ENCODE data around the gene SSC5D. TPM values are rescaled to one million over a fixed set of nuclear protein-coding genes. Genes with fewer than 3 reads are reported as not detected.

The SSC5D gene
- total RNA-seq, 1 experiment from 2014 or later = 1.5 TPM

DNA sequence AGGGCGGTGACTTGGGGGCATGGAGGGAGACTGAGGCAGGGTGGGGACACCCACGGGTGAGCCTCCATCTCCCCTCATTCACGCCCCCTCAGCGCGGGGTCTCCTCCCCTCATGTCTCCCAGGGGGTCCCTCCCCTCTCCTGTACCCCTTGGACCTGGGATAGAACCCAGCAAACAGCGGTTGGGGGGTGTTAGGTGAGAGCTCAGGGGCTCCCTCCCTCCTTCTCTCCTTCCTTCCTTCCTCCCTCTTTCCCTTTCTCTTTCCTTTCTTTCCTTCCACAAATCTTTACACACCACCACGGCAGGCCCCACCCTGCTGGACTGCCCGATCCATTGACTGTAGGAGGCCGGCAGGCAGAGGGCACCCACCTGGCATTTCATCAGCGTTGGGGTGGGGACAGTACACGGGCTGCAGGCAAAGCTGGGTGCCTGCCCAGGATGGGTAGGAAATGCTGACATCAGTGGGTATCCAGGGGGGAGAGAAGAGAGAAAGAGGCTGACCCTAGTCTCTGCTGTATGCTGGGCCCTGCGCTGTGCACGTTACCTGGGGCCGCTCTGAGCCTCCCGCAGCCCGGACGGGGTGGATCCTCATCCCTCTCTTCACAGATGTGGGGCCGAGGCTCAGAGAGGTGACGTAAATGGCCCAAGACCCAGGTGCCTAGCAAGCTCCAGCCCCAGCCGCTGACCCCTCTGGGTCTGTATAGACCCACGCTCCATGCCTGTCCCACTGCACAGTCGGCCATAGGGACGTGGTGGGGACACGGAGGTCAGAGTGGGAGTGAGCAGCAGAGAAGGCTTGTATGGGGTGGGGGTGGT is 3.5 kb downstream of the SSC5D start:
- Histone ChIP-seq H3K9ac (ENCODE audit: low read length) (no peak overlapping the region), H3K4me3 (replicated peaks in 1 of 2; ENCODE audit: low read depth in 1 of 2, low read length in 2 of 2) (no peak overlapping the region), H3K4me1 (ENCODE audit: control insufficient read depth in 1 of 2, insufficient read depth in 2 of 2, low read length in 2 of 2) (peaks cover 0 to 23% of the 10 kb centered on the region in 2 experiments; a peak in 2 of 4 replicates), H3K27ac (ENCODE audit: low read depth, low read length) (no peak overlapping the region), H3K9me3 (ENCODE audit: control insufficient read depth in 1 of 2, insufficient read depth in 1 of 2, low read depth in 1 of 2, low read length in 2 of 2) (no peaks in the 10 kb centered on the region), H3K79me2 (ENCODE audit: insufficient read depth, low read length) (no peaks in the 10 kb centered on the region), H2AFZ (ENCODE audit: low read depth, low read length, poor library complexity, severe bottlenecking) (no peak overlapping the region), H4K20me1 (ENCODE audit: insufficient read depth) (no peaks in the 10 kb centered on the region), H3K36me3 (ENCODE audit: control insufficient read depth in 1 of 2, insufficient read depth in 2 of 2, low read length in 2 of 2) (no peaks in the 10 kb centered on the region), H3K9me2 (ENCODE audit: insufficient read depth) (no peaks in the 10 kb centered on the region), H3K27me3 (ENCODE audit: insufficient read depth, low read length) (no peaks in the 10 kb centered on the region), H3K4me2 (ENCODE audit: low read length) (no peak overlapping the region)
- ATAC-seq (no peak), DNase-seq (ENCODE audit: low read depth, low spot score) (no peak)
- intact Hi-C loops (cut with micrococcal nuclease) = no loop called here
- POLR2A ChIA-PET = no interaction called here
- BruUV-seq (replicated peaks) = no TSS peak
- TF ChIP-seq SIN3A (IDR thresholded peaks at IDR 0.05; ENCODE audit: low read depth) = no peak
- no peak for TF ChIP-seq SRF (IDR thresholded peaks at IDR 0.05; ENCODE audit: low read depth)
- no peak for TF ChIP-seq ZBTB33 (IDR thresholded peaks at IDR 0.05; ENCODE audit: extremely low read depth, insufficient replicate concordance, low read length)
- no peak for TF ChIP-seq POLR2AphosphoS5 (IDR thresholded peaks at IDR 0.05; ENCODE audit: low read depth, low read length)
- TF ChIP-seq ZFX (IDR thresholded peaks at IDR 0.05) = no peak
- TF ChIP-seq YY1 (IDR thresholded peaks at IDR 0.05; ENCODE audit: extremely low read depth, insufficient replicate concordance, low read depth, low read length) = no peak
- no peak for TF ChIP-seq CEBPB (IDR thresholded peaks at IDR 0.05; ENCODE audit: low read depth)
- no peak for TF ChIP-seq CBX3 (IDR thresholded peaks at IDR 0.05; ENCODE audit: low read depth)
- no peak for TF ChIP-seq FOSL1 (IDR thresholded peaks at IDR 0.05; ENCODE audit: low read depth)
- no peak for TF ChIP-seq ZNF274 (IDR thresholded peaks at IDR 0.05; ENCODE audit: low read depth, low read length)
- no peak for TF ChIP-seq EGR1 (IDR thresholded peaks at IDR 0.05; ENCODE audit: low read depth)
- RAD21 ChIA-PET (ENCODE audit: low non-redundant PET in 1 of 2, low total read pairs in 2 of 2, uncharacterized antibody in 2 of 2, unreplicated experiment in 2 of 2) = no interaction called here
- CTCF ChIA-PET = no interaction called here
